ENCODE results near the gene SLC6A13.

GRCh38 chr12:269191-269590, 6.6 kb upstream of the SLC6A13 start:
- TF ChIP-seq CTCF (IDR thresholded peaks at IDR 0.05) = no peak
- TF ChIP-seq POLR2A (IDR thresholded peaks at IDR 0.05) = no peak
